NCI-H2081 treated with DMSO at 0.1 percent for 48 hours (cell line): Measurements from ENCODE around the gene NF1.
"Not testable (repeated sequence)": the region's sequence is repeated elsewhere in the genome, so short reads cannot be mapped to it uniquely, and the experiment has no call there.

Source experiments
- DNase-seq: peaks from one replicate; lab custom pipeline; 2025; lab: John Stamatoyannopoulos, UW

Gene NF1

GRCh38 chr17:31252741-31253140 is 158.0 kb downstream of the NF1 start:
- no peak for DNase-seq

DNA sequence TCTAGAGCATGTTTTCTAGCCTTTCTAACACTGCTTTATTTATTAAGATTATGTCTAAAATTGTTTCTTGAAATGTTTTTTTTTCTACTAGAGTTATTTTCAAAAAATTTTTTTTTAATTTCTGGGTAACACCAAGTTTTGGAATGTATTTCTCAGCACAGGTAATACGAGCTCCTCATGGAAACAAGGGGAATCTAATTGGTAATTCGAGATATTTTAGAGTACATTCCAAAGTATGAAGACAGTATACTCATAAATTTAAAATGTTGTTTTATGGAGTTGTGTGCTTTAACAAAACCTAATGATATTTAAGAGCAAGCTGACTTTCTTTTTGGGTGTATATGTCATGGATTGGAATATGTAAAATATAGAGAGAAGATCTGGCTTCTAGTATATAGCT is 159.9 kb downstream of the NF1 start:
- DNase-seq = no peak

DNA sequence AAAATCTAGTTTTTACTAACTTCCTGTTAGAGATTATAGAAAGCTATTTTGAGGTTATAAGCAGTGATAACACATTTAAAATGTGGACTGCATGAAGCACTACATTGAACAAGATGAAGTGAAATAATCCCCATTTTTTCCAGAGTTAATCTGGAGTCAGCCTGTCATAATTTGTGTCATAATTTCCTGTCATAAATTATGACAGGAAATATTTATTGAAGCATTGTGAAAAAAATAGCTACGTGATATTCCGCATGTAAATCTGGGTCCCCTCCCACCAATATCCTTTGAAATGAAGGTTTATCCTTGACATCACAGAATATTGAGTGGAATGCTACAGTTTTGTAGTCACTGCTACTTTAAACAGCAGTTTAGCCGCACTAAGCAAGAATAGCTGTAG is 162.2 kb downstream of the NF1 start:
- no peak for DNase-seq

DNA sequence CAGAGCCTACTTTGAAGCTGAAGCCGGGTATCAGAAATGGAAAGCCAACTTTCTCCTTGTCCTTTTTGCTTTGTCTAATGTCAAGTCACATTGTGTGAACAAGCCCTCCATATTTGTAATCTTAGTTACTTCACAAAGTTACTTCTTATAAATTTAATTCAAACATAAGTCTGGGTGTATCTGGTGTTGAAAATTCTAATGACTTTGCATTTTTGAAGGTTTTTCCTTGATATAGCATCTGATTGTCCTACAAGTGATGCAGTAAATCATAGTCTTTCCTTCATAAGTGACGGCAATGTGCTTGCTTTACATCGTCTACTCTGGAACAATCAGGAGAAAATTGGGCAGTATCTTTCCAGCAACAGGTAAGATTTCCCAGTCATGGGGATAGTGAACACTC is 165.4 kb downstream of the NF1 start:
- DNase-seq = no peak

- no peak for DNase-seq
Observed at GRCh38 chr17:31261601-31262000, 166.8 kb downstream of the NF1 start.

- not testable (repeated sequence) for DNase-seq
Observed at GRCh38 chr17:31262923-31263322, 168.1 kb downstream of the NF1 start.

DNA sequence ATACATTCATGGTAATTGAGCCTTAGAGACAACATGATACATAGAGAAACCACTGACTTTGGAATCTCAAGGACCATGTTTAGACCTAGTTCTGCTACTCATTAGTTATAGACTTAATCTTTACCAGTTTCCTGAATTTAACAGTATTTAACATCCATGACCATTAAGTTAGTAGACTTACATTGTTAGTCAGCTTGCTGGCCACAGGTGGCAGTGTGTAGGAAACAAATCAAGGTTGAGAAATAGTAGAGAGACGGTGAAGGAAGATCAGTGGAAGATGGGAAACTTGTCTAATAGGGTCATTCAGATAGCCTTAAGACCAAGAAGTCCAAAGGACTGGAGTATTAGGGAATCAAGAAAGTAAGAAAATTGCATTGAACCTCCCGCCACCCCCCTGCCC is 171.3 kb downstream of the NF1 start:
- DNase-seq = no peak

DNA sequence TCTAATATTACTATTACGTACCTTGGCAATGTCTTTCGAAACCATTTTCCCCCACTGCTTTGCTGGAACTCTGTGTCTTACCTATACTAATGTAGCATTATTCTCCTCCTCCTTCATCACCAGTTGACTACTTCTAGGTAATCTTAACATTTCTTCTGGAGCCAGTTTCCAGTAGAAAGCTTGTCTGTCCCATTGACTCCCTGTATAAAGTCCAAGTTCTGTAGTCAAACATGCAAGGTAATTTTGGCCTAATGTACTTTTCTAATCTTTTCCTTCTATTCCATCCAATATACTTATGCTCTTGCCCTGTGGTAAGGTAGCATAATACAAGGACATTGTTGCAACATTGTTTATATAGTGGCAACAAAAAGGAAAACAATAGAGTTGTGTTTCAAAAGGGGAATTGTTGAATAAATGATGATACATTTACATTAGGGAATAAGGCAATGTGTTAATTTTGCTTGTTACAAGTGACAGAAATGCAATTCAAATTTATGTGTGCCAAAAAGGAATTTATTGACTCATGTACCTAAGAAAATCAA is 174.3 kb downstream of the NF1 start:
- no peak for DNase-seq

- no peak for DNase-seq
Observed at GRCh38 chr17:31269578-31269983, 174.8 kb downstream of the NF1 start.

DNA sequence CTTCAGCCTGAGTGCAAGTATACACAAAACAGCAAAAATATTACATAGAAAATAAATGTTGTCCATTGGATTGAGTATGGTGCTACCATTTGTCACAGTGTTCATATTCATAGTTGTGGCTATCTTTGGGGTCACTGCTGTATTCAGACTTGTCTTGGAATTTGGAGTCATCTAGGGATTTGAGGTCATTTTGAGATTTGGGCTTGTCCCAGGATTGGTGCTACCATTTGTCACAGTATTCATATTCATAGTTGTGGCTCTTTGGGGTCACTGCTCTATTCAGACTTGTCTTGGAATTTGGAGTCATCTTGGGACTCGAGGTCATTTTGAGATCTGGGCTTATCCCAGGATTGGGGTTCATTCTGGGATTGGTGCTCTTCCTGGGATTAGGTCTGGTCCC is 177.5 kb downstream of the NF1 start:
- DNase-seq = no peak

- no peak for DNase-seq
Observed at GRCh38 chr17:31272803-31273202, 178.0 kb downstream of the NF1 start.

GRCh38 chr17:31273516-31273915 is 178.7 kb downstream of the NF1 start:
- no peak for DNase-seq

GRCh38 chr17:31274252-31274651 is 179.5 kb downstream of the NF1 start:
- peak; percentile 3 for DNase-seq

GRCh38 chr17:31275116-31275515 is 180.3 kb downstream of the NF1 start:
- DNase-seq = no peak

DNA sequence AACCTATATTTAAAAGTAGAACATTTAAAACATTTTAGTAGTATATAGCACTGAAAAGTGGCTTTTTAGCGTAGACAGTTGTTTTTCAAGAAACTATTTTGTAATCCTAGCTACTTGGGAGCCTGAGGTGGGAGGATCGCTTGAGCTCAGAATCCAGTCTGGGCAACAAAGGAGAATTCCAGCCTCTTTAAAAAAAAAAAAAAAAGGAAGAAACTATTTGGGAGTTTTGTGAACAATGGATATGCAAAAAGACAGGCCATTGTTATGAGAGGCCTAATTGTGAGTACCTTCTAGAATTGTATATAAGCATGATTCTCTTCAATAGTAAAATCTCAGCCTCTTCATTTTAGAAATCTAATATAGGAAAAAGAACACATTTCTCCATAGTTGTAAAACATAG is 184.6 kb downstream of the NF1 start:
- no peak for DNase-seq

- no peak for DNase-seq
Observed at GRCh38 chr17:31281061-31281460, 186.3 kb downstream of the NF1 start.

DNA sequence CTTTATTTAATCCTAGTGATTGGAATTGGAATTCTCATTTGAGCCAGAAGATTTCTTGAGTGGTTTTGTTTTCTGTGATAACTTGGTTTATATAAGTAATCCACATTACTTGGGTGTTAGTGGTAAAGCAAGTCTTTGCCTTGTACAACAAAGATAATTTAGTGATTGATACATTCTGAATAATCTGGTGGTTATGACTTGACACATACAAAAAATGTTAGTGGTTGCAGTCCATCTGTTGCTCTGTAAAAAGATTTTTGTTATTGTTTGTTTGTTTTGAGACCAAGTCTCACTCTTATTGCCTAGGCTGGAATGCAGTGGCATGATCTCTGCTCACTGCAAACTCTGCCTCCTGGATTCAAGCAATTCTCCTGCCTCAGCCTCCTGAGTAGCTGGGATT is 189.1 kb downstream of the NF1 start:
- DNase-seq = no peak

DNA sequence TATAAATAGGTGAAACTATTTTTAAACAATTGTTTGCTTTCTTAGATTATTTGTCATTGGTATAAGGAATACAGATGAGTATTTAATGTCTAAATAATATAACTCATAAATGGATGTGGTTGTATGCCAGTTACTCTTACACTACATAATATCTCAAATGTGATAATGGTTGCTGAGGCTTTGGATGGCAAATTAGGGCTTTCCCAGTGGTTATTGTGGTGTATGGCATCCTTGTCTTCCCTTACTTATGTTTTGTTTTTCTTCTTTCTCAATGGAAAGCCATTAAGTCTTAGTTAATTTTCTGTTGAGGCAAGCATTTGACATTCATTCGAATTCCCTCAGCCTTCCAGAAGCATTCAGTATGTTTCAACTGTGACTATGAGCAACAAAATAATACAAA is 191.8 kb downstream of the NF1 start:
- DNase-seq = no peak

- DNase-seq = not testable (repeated sequence)
Observed at GRCh38 chr17:31287932-31288331, 193.2 kb downstream of the NF1 start.

- DNase-seq = no peak
Observed at GRCh38 chr17:31289790-31290189, 195.0 kb downstream of the NF1 start.

DNA sequence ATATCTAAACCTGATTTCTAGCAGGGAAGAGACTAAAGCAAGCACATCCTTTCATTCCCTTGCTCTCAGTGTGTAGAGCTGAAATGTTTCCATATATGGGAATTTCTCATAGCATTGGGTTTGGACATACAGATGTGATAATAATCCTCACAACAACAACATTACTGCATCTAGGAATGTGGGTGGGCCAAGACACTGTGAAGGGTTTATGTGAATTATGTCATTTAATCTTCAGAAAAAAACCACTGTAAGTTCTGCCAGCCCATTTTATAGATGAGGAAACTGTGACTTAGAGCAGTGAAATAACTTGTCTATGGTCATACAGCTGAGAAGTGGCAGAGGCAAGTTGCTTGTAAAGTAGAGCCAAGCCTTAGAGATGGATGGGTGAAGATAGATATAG is 197.0 kb downstream of the NF1 start:
- DNase-seq = no peak

DNA sequence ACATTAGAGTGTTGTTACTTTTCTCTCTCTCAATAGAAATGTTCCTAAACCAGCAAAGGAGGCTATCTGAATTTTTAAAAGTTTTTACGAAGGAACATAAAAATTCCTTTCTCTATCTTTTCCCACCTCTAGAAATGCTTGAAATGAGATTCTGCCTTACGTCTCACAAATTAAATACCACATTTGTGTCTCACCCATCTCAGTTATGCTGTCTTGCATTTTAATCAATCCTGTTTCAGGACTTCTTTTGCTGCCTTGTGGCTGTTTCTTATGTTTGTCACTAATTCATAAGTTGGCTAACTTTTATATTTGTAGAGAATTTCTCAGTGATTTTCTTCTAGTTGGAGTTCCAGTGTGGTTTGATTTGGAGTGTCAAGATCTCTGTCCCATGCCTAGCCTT is 198.8 kb downstream of the NF1 start:
- DNase-seq = no peak

DNA sequence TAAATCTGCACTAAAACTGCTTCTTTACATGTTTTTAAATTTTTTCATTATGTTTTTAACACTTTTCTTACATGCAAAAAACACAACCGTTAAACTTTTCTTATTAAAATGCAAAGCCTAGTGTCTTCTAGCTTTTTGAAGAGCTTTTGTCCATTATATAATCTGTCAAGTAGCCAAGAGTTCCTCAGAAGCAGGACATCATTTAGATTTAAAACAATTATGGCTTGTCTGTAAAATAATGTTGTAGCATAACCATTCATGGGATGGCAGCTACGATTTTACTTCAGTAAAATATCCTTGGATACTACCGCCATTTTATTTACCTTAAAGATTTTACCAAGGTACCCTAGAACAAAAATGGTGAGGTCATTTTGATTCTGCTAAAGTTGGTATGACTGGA is 199.5 kb downstream of the NF1 start:
- no peak for DNase-seq

DNA sequence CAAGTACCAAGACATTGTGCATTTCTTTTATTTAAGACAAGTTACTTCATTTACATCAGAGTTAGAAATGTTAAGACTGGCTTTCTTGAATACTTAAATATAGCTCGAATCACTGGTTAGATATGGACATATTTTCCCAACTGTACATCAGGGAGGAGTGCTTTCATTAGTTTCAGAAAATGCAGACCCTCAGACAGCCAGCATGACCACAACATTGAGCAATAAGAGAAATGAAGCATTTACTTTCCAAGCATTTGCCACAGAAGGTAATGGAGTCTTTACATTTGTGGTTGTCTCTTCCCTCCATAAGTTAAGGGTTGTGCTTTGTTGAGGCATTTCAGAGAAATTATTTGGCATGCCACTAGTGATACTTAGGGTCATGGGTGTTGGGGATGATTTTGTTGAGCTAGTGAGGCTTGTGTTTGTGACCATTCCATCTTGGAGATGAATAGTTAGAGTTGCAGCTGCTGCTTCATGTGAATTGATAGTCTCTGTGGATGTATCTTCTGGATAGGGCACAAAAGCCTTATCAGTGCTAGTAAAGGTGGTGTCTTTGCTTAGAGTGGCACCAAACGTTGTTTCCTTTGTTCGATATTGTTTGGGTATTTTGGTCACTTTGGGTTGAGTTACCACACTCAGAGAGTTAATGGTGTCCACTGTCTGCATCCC is 200.2 kb downstream of the NF1 start:
- no peak for DNase-seq
